Activated CD4-positive, alpha-beta T cell treated with anti-CD3 and anti-CD28 coated beads for 36 hours (primary cell): Measurements from ENCODE around the gene SMIM8. TPM values are rescaled to one million over a fixed set of nuclear protein-coding genes. Genes with fewer than 3 reads are reported as not detected.
"Not testable (repeated sequence)": the region's sequence is repeated elsewhere in the genome, so short reads cannot be mapped to it uniquely, and the experiment has no call there.

ENCODE experiments used
- ATAC-seq: fragments of 200-7000 bp; cut with Tn5 transposase; one replicate; pipeline ENCODE4 v1.10.0; 2021; ENCODE audit warnings: mild to moderate bottlenecking, moderate library complexity
- CTCF ChIA-PET: fragments of 350-600 bp; sonication (Branson Sonifier 250); formaldehyde crosslinking; loops from one replicate; lab custom pipeline; 2021; ENCODE audit warnings: antibody characterized with exemption; lab: Charles Lee
- POLR2A ChIA-PET: fragments of 350-600 bp; sonication (Branson Sonifier 250); formaldehyde crosslinking; loops from one replicate; lab custom pipeline; 2021; ENCODE audit warnings: antibody characterized with exemption, inconsistent platforms; lab: Charles Lee
- DNase-seq: peaks from one replicate; pipeline ENCODE4 v3.0.0-alpha.2; 2020
- H3K27ac Mint-ChIP-seq: one replicate; pipeline ENCODE4 v1.8.0; 2021; ENCODE audit warnings: mixed read lengths
- H3K27me3 Mint-ChIP-seq: one replicate; pipeline ENCODE4 v1.8.0; 2021; ENCODE audit warnings: mixed read lengths
- H3K36me3 Mint-ChIP-seq: one replicate; pipeline ENCODE4 v1.8.0; 2021; ENCODE audit warnings: low read depth, mixed read lengths
- H3K4me1 Mint-ChIP-seq: one replicate; pipeline ENCODE4 v1.8.0; 2021; ENCODE audit warnings: mixed read lengths
- H3K4me3 Mint-ChIP-seq: one replicate; pipeline ENCODE4 v1.8.0; 2021; ENCODE audit warnings: mild to moderate bottlenecking, moderate library complexity, mixed read lengths
- H3K9me3 Mint-ChIP-seq: one replicate; pipeline ENCODE4 v1.8.0; 2021; ENCODE audit warnings: low read depth, mixed read lengths
- intact Hi-C, 2 experiments: fragments of 100-400 bp; cut with DNase I in 1 of 2; cut with micrococcal nuclease in 1 of 2; formaldehyde crosslinking; loops; one replicate each; pipeline versions ENCODE4 v1.14.2 to v1.15.1; 2022 to 2024; cut with DNase I, micrococcal nuclease
- total RNA-seq, 2 experiments: library from RNA; stranded (reverse); gene quantifications; one replicate each; pipeline ENCODE4 v1.2.3, GENCODE V29; 2021

SMIM8 gene
- total RNA-seq, 2 experiments from 2014 or later: 8.5 to 10.1 TPM

DNA sequence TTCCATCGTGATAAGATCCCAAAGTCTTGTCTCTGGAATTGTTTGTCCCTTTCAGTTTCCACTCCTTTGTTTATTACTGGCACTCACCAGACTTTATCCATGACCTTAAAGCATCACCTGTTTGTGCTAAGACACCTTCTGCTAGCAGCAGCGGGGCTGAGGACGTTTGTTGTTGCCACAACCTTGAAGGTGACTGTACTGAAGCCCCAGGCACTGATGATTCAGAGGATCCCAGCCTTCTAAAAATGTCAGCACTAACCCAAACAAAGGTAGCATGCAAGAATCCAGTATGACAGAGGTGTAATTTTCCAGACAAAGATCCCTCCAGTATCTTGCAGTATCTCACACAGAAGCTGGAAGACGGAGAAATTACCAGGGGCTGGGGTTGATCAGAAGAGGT, 28.9 kb upstream of the SMIM8 start:
- DNase-seq (no peak), ATAC-seq (no peak)
- Mint-ChIP-seq H3K4me3 (no peak overlapping the region), H3K36me3 (no peaks in the 10 kb centered on the region), H3K27me3 (peaks cover 21% of the 10 kb centered on the region), H3K9me3 (no peaks in the 10 kb centered on the region), H3K27ac (no peak overlapping the region), H3K4me1 (no peaks in the 10 kb centered on the region)
- ChIA-PET POLR2A (no interaction called here), CTCF (no interaction called here)
- intact Hi-C loops: no loop called here

GRCh38 chr6:87297119-87297518, 25.3 kb upstream of the SMIM8 start:
- ATAC-seq: no peak
- no peaks in the 10 kb centered on the region for H3K4me1 Mint-ChIP-seq
- intact Hi-C loops: no loop called here
- no peak overlapping the region for H3K4me3 Mint-ChIP-seq
- H3K27me3 Mint-ChIP-seq: peaks cover 28% of the 10 kb centered on the region
- no peak for DNase-seq
- H3K36me3 Mint-ChIP-seq: no peaks in the 10 kb centered on the region
- ChIA-PET CTCF (no interaction called here), POLR2A (no interaction called here)
- H3K27ac Mint-ChIP-seq: no peak overlapping the region
- no peaks in the 10 kb centered on the region for H3K9me3 Mint-ChIP-seq

- H3K36me3 Mint-ChIP-seq, H3K4me1 Mint-ChIP-seq, DNase-seq, H3K4me3 Mint-ChIP-seq, intact Hi-C loops, H3K9me3 Mint-ChIP-seq, ATAC-seq, CTCF ChIA-PET, H3K27ac Mint-ChIP-seq, POLR2A ChIA-PET: not testable (repeated sequence)
- H3K27me3 Mint-ChIP-seq: peaks cover 31% of the 10 kb centered on the region
Observed at GRCh38 chr6:87301277-87301676, 21.1 kb upstream of the SMIM8 start.

DNA sequence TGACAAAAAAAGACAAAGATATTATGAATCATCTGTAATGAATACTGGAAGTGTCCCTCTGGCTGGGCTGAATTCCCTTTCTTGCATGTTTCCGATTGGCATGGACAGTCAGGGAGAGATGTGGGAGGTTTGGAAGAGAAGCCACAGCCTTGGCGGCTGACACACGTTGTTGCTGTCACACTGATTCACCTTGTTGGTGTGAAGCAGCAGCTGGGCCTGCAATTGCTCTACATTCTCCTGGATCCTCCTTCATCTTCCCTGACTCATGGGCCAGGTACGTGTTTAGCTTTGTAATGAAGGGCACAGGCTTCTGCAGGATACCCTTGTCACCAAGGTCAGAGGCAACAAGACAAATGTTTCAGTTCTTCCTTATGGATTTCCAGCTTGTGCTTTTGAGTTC, 13.4 kb upstream of the SMIM8 start:
- H3K4me3 Mint-ChIP-seq: no peak overlapping the region
- no peaks in the 10 kb centered on the region for H3K4me1 Mint-ChIP-seq
- H3K27me3 Mint-ChIP-seq: peaks cover 9% of the 10 kb centered on the region
- H3K9me3 Mint-ChIP-seq: no peaks in the 10 kb centered on the region
- ChIA-PET POLR2A (no interaction called here), CTCF (no interaction called here)
- ATAC-seq: no peak
- intact Hi-C loops: no loop called here
- no peak for DNase-seq
- H3K36me3 Mint-ChIP-seq: no peaks in the 10 kb centered on the region
- no peak overlapping the region for H3K27ac Mint-ChIP-seq

GRCh38 chr6:87312860-87313259, 9.5 kb upstream of the SMIM8 start:
- CTCF ChIA-PET: interaction anchor here (0.7 kb wide), 1 partner anchor 37 kb away, joined by 3 read pairs; no protein-coding TSS in a partner anchor

DNA sequence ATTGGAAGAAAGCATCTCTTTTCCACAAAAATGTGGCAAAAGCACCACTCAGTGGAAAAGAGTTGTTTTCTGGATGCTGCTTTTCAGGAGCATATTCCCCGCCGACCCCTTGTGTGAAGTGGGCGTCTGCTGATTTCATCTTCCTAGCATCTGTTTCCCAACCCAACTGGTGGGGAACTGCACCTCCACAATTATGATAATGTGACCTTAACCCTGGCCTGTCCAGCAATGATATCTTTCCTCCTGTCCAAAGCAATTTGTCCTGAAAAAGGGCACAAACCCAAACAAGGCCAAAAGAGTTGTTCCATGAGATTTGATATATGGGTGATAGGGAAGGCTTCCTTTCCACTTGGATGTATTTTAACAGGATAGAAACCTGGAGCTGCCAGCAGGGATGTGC, 7.3 kb upstream of the SMIM8 start:
- DNase-seq (no peak), ATAC-seq (no peak)
- ChIA-PET CTCF (interaction anchor here (0.6 kb wide), 1 partner anchor 81 kb away, joined by 3 read pairs; no protein-coding TSS in a partner anchor), POLR2A (no interaction called here)
- intact Hi-C loops: no loop called here
- Mint-ChIP-seq H3K4me1 (no peaks in the 10 kb centered on the region), H3K27ac (no peak overlapping the region), H3K27me3 (peaks cover 13% of the 10 kb centered on the region), H3K9me3 (no peaks in the 10 kb centered on the region), H3K4me3 (no peak overlapping the region), H3K36me3 (no peaks in the 10 kb centered on the region)

More at GRCh38 chr6:87312860-87313259, 9.5 kb upstream of the SMIM8 start:
- Mint-ChIP-seq H3K4me3 (no peak overlapping the region), H3K4me1 (no peaks in the 10 kb centered on the region), H3K27ac (no peak overlapping the region), H3K9me3 (no peaks in the 10 kb centered on the region), H3K36me3 (no peaks in the 10 kb centered on the region), H3K27me3 (peaks cover 13% of the 10 kb centered on the region)
- no peak for DNase-seq
- POLR2A ChIA-PET: no interaction called here
- no peak for ATAC-seq
- intact Hi-C loops: no loop called here

- CTCF ChIA-PET: no interaction called here
- H3K27ac Mint-ChIP-seq: no peak overlapping the region
Observed at GRCh38 chr6:87319271-87319987, 3.0 kb upstream of the SMIM8 start.

GRCh38 chr6:87323880-87324279, 1.5 kb downstream of the SMIM8 start:
- DNase-seq, CTCF ChIA-PET, H3K9me3 Mint-ChIP-seq, ATAC-seq, H3K27me3 Mint-ChIP-seq, H3K27ac Mint-ChIP-seq, POLR2A ChIA-PET, H3K36me3 Mint-ChIP-seq: not testable (repeated sequence)
- intact Hi-C loops: loop anchor here (2.0 to 10.0 kb wide), 5 partner anchors 85 to 1641 kb away; partner anchors contain the start of genes AKIRIN2 (in 1 of the 2), ORC3 (in 1 of the 2) and RNGTT (in 1 of the 2)
- Mint-ChIP-seq H3K4me1 (peaks cover 16% of the 10 kb centered on the region), H3K4me3 (peak overlapping the region; percentile 92)

More at GRCh38 chr6:87319271-87319987, 3.0 kb upstream of the SMIM8 start:
- peaks cover 14% of the 10 kb centered on the region for H3K4me1 Mint-ChIP-seq
- H3K4me3 Mint-ChIP-seq: no peak overlapping the region
- intact Hi-C loops: no loop called here
- no peaks in the 10 kb centered on the region for H3K9me3 Mint-ChIP-seq
- ATAC-seq: no peak
- no peaks in the 10 kb centered on the region for H3K36me3 Mint-ChIP-seq
- H3K27me3 Mint-ChIP-seq: peaks cover 6% of the 10 kb centered on the region
- POLR2A ChIA-PET: no interaction called here
- no peak for DNase-seq

DNA sequence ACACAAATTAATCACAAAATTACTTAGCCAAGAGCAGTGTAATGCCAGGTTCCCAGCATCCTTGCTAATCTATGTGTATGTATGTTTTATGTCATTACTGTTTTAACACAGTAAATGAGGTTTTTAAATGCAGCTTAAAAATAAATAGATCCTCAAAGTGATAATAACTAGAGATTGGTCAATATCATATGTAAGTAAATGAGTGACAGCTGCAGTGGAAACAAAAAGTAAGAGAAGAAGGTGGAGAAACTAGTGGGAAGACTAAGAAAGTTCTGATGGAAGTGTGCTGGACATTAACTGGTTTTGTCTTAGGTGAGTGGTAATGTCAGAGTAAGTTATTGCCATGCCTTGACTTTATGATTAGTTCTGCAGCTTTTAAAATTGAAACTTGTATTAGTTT, 8.6 kb downstream of the SMIM8 start:
- POLR2A ChIA-PET: no interaction called here
- Mint-ChIP-seq H3K4me1 (peaks cover 16% of the 10 kb centered on the region), H3K4me3 (no peak overlapping the region), H3K9me3 (peaks cover 5% of the 10 kb centered on the region), H3K36me3 (peaks cover 20% of the 10 kb centered on the region), H3K27me3 (no peaks in the 10 kb centered on the region), H3K27ac (no peak overlapping the region)
- DNase-seq (no peak), ATAC-seq (no peak)
- intact Hi-C loops: no loop called here
- CTCF ChIA-PET: interaction anchor here (1.4 kb wide), 1 partner anchor 9 kb away, joined by 5 read pairs; the partner anchor contains the start of gene SMIM8

DNA sequence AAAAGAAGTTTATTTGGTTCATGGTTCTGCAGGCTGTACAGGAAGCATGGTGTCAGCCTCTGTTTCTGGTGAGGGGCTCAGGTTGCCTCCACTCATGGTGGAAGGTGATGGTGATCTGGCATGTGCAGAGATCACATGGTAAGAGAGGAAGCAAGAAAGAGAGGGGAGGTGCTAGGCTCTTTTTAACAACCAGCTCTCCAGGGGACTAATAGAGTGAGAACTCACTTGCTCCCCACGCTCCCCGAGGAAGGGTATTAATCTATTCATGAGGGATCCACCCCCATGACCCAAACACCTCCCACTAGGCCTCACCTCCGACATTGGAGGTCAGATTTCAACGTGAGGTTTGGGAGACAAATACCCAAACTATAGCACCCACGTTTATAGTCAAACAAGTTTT, 10.6 kb downstream of the SMIM8 start:
- Mint-ChIP-seq H3K27me3 (no peaks in the 10 kb centered on the region), H3K4me1 (peaks cover 13% of the 10 kb centered on the region), H3K36me3 (peaks cover 18% of the 10 kb centered on the region), H3K27ac (no peak overlapping the region), H3K4me3 (no peak overlapping the region), H3K9me3 (peaks cover 2% of the 10 kb centered on the region)
- ChIA-PET CTCF (no interaction called here), POLR2A (no interaction called here)
- DNase-seq (no peak), ATAC-seq (no peak)
- intact Hi-C loops: no loop called here

- ChIA-PET POLR2A (no interaction called here), CTCF (no interaction called here)
- Mint-ChIP-seq H3K27me3 (no peaks in the 10 kb centered on the region), H3K4me1 (peaks cover 13% of the 10 kb centered on the region), H3K36me3 (peaks cover 19% of the 10 kb centered on the region), H3K4me3 (no peak overlapping the region), H3K9me3 (peaks cover 2% of the 10 kb centered on the region), H3K27ac (no peak overlapping the region)
- ATAC-seq (peak; percentile 39), DNase-seq (no peak)
- intact Hi-C loops: no loop called here
Observed at GRCh38 chr6:87333591-87334181, 11.3 kb downstream of the SMIM8 start.

GRCh38 chr6:87334683-87335082, 12.3 kb downstream of the SMIM8 start:
- no peak for ATAC-seq
- H3K4me1 Mint-ChIP-seq: peaks cover 13% of the 10 kb centered on the region
- H3K27me3 Mint-ChIP-seq: no peaks in the 10 kb centered on the region
- H3K27ac Mint-ChIP-seq: no peak overlapping the region
- H3K4me3 Mint-ChIP-seq: no peak overlapping the region
- POLR2A ChIA-PET: interaction anchor here (0.6 kb wide), 1 partner anchor 33 kb away, joined by 3 read pairs; no protein-coding TSS in a partner anchor
- CTCF ChIA-PET: no interaction called here
- H3K9me3 Mint-ChIP-seq: peaks cover 2% of the 10 kb centered on the region
- DNase-seq: no peak
- intact Hi-C loops: no loop called here
- H3K36me3 Mint-ChIP-seq: peaks cover 17% of the 10 kb centered on the region
